Activated CD8-positive, alpha-beta T cell treated with anti-CD3 and anti-CD28 coated beads for 36 hours (primary cell): Measurements from ENCODE around the gene NAALADL2. TPM values are rescaled to one million over a fixed set of nuclear protein-coding genes. Genes with fewer than 3 reads are reported as not detected.

Experiments used
- ATAC-seq: fragments of 200-7000 bp; cut with Tn5 transposase; one replicate; pipeline ENCODE4 v1.10.0; 2021; ENCODE audit warnings: mild to moderate bottlenecking, moderate library complexity
- CTCF ChIA-PET: fragments of 350-600 bp; sonication (Branson Sonifier 250); formaldehyde crosslinking; loops from one replicate; lab custom pipeline; 2021; ENCODE audit warnings: antibody characterized with exemption; lab: Charles Lee
- POLR2A ChIA-PET: fragments of 350-600 bp; sonication (Branson Sonifier 250); formaldehyde crosslinking; loops from one replicate; lab custom pipeline; 2021; ENCODE audit warnings: antibody characterized with exemption; lab: Charles Lee
- DNase-seq: peaks from one replicate; pipeline ENCODE4 v3.0.0-alpha.2; 2020
- H3K27ac Mint-ChIP-seq: one replicate; pipeline ENCODE4 v1.8.0; 2021; ENCODE audit warnings: mild to moderate bottlenecking, mixed read lengths
- H3K27me3 Mint-ChIP-seq: one replicate; pipeline ENCODE4 v1.8.0; 2021; ENCODE audit warnings: mixed read lengths
- H3K36me3 Mint-ChIP-seq: one replicate; pipeline ENCODE4 v1.8.0; 2021; ENCODE audit warnings: low read depth, mixed read lengths
- H3K4me1 Mint-ChIP-seq: one replicate; pipeline ENCODE4 v1.8.0; 2021; ENCODE audit warnings: low read depth, mixed read lengths
- H3K4me3 Mint-ChIP-seq: one replicate; pipeline ENCODE4 v1.8.0; 2021; ENCODE audit warnings: mild to moderate bottlenecking, moderate library complexity, mixed read lengths
- H3K9me3 Mint-ChIP-seq: one replicate; pipeline ENCODE4 v1.8.0; 2021; ENCODE audit warnings: mixed read lengths
- intact Hi-C: fragments of 100-400 bp; cut with micrococcal nuclease; formaldehyde crosslinking; loops from one replicate; pipeline ENCODE4 v1.10.0; 2022
- total RNA-seq, 2 experiments: library from RNA; stranded (reverse); gene quantifications; one replicate each; pipeline ENCODE4 v1.2.3, GENCODE V29; 2021
- TF ChIP-seq, protein P1 (sequence below): fragments of 200-600 bp; IDR thresholded peaks from one replicate; pipeline ENCODE4 v1.8.0; 2022; ENCODE audit warnings: antibody characterized with exemption, mild to moderate bottlenecking

Gene NAALADL2
- total RNA-seq, 2 experiments from 2014 or later: 0.60 TPM; not detected in 1

DNA sequence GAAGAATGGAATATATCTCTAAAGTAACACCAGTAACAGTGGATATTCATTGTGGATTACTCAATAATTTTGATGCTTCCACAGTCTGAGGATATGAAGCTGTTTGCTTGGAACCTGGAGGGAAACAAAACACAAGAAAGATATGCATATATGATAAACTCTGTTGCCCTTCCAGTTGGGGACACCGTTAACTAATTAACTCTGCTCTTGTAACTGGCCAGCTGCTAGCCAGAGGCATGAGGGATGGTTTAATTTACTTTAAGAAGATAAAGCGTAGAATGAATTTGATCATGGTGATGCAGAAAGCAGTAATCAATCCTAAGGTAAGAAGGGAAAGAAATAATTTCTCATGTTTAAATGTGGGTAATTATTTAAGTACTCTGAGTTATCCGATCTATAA lies 442.6 kb downstream of the NAALADL2 start:
- H3K27me3 Mint-ChIP-seq: no peaks in the 10 kb centered on the region
- POLR2A ChIA-PET: no interaction called here
- no peaks in the 10 kb centered on the region for H3K36me3 Mint-ChIP-seq
- DNase-seq: no peak
- CTCF ChIA-PET: no interaction called here
- no peaks in the 10 kb centered on the region for H3K4me1 Mint-ChIP-seq
- no peak for ATAC-seq
- TF ChIP-seq, protein P1, sequence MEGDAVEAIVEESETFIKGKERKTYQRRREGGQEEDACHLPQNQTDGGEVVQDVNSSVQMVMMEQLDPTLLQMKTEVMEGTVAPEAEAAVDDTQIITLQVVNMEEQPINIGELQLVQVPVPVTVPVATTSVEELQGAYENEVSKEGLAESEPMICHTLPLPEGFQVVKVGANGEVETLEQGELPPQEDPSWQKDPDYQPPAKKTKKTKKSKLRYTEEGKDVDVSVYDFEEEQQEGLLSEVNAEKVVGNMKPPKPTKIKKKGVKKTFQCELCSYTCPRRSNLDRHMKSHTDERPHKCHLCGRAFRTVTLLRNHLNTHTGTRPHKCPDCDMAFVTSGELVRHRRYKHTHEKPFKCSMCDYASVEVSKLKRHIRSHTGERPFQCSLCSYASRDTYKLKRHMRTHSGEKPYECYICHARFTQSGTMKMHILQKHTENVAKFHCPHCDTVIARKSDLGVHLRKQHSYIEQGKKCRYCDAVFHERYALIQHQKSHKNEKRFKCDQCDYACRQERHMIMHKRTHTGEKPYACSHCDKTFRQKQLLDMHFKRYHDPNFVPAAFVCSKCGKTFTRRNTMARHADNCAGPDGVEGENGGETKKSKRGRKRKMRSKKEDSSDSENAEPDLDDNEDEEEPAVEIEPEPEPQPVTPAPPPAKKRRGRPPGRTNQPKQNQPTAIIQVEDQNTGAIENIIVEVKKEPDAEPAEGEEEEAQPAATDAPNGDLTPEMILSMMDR: no peak
- intact Hi-C loops: no loop called here
- H3K4me3 Mint-ChIP-seq: no peak overlapping the region
- no peak overlapping the region for H3K27ac Mint-ChIP-seq
- no peaks in the 10 kb centered on the region for H3K9me3 Mint-ChIP-seq

DNA sequence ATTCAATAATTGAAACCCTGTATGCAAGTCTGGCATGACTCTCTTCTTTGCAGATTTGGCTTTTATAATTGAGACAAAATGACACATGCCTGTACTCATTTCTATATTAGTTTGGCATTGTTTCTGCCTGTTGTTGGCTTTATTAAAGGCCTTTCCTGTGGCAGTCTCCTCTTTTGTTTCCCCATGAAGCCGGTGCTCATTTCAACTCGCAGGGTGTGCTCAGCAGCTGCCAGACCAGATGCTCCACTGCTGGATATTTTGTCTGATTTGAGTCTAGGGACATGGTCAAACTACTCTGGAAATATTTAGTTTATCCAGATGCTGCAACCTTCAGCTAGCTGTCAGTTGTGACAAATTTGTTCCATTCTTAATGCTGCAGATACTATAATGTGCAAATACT lies 445.3 kb downstream of the NAALADL2 start:
- ATAC-seq (no peak), DNase-seq (no peak)
- ChIA-PET CTCF (no interaction called here), POLR2A (no interaction called here)
- TF ChIP-seq, protein P1: no peak
- Mint-ChIP-seq H3K9me3 (no peaks in the 10 kb centered on the region), H3K4me3 (no peak overlapping the region), H3K4me1 (peaks cover 7% of the 10 kb centered on the region), H3K27ac (no peak overlapping the region), H3K36me3 (no peaks in the 10 kb centered on the region), H3K27me3 (no peaks in the 10 kb centered on the region)
- intact Hi-C loops: no loop called here

DNA sequence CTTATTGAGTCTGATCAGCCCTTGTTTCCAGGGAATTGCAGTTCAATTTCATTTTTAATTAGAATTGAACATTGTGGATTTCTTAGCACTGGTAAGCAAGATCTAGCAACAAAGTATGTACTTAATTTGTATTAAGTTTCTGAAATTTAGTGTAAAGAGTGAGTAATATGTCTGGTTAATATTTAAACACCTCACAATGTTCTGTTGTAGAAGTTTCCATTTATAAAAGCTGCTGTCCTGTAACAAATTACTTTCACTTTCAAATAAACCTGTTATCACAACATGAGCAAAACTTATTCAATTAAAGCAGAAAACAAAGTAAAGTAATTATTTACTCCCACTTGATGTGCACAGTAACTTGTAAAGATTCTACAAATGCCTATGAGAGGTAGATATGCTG lies 448.5 kb downstream of the NAALADL2 start:
- peaks cover 7% of the 10 kb centered on the region for H3K4me1 Mint-ChIP-seq
- H3K36me3 Mint-ChIP-seq: no peaks in the 10 kb centered on the region
- TF ChIP-seq, protein P1: no peak
- ChIA-PET CTCF (no interaction called here), POLR2A (no interaction called here)
- H3K4me3 Mint-ChIP-seq: no peak overlapping the region
- no peak for DNase-seq
- no peaks in the 10 kb centered on the region for H3K27me3 Mint-ChIP-seq
- ATAC-seq: no peak
- intact Hi-C loops: no loop called here
- H3K9me3 Mint-ChIP-seq: no peaks in the 10 kb centered on the region
- no peak overlapping the region for H3K27ac Mint-ChIP-seq

DNA sequence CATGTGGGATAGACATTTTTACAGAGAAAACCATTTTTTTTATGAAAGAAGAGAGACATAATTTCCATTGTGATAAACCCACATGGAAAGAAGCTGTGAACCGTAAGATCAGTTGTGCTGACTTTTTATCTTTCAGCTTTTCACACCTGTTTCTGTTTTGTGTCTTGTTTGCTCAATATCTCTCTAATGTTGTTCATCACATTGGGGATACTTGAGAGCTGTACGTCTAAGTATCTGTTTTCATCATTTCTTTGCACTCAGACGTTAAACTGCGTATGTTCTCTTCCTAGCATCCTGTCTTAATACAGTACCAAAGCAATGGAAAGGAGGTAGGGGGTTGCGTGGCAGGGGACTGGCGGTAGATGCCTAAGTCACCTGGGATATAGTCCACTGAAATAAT lies 449.0 kb downstream of the NAALADL2 start:
- H3K36me3 Mint-ChIP-seq: no peaks in the 10 kb centered on the region
- CTCF ChIA-PET: no interaction called here

DNA sequence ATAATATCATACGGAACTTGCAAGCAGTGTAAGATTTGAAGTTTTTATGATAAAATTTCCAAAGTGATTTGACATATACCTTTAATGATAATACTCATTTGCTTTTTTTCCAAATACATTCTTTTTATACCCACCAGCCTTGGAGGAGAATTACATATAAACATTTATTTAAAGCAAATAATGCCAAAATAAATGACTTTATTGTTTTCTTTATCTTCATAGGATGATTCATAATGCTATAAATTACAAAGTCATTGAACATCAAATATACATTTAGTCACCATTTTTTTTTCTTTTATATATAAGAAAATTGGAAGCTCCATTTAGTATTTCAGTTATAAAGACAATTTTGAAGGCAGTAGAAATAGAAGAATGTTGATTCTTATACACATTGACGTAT lies 450.9 kb downstream of the NAALADL2 start:
- no peak overlapping the region for H3K27ac Mint-ChIP-seq
- CTCF ChIA-PET: no interaction called here

More for the DNA sequence above, 449.0 kb downstream of the NAALADL2 start:
- Mint-ChIP-seq H3K9me3 (no peaks in the 10 kb centered on the region), H3K27ac (no peak overlapping the region), H3K4me1 (peaks cover 7% of the 10 kb centered on the region), H3K4me3 (no peak overlapping the region), H3K27me3 (no peaks in the 10 kb centered on the region)
- ATAC-seq: no peak
- intact Hi-C loops: no loop called here
- TF ChIP-seq, protein P1: no peak
- POLR2A ChIA-PET: no interaction called here
- no peak for DNase-seq

More for the DNA sequence above, 450.9 kb downstream of the NAALADL2 start:
- Mint-ChIP-seq H3K36me3 (no peaks in the 10 kb centered on the region), H3K4me3 (no peak overlapping the region), H3K27me3 (no peaks in the 10 kb centered on the region), H3K9me3 (no peaks in the 10 kb centered on the region), H3K4me1 (peaks cover 7% of the 10 kb centered on the region)
- DNase-seq (no peak), ATAC-seq (no peak)
- intact Hi-C loops: no loop called here
- TF ChIP-seq, protein P1: no peak
- POLR2A ChIA-PET: no interaction called here
